A549 (cell line): ENCODE data around the gene QDPR.

ENCODE experiments used
- BHLHE40 ChIP-seq: IDR thresholded peaks from 2 replicates; pipeline ENCODE4 v1.6.1; 2012; ENCODE audit warnings: low read depth, low read length, inconsistent platforms
- POLR2A ChIP-seq: IDR thresholded peaks from 2 replicates; pipeline ENCODE4 v1.6.1; 2012; ENCODE audit warnings: mild to moderate bottlenecking, low read length

DNA sequence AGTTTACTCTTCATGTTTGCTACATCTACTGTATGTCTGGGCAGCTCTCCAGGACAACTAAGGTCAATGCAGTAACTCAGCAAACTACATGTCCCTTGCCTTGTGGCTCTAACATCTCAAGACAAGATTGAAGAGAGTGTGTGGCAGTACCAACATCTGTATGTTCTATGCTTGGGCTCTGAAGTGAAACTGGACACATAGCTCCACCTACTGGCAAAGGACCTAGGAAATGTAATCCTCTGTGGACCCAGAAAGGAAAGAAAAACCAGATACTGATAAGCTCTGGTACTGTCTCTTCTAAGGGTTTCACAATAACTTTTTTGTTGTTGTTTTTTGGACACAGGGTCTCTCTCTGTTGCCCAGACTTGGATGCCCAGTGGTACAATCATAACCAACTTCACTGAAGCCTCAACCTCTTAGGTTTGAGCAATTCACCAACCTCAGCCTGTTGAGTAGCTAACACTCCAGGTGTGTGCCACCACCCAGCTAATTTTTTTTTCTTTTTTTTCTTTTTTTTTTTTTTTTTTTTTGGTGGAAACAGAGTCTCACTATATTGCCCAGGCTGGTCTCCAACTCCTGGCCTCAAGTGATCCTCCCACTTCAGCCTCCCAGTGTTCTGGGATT lies 64.1 kb downstream of the QDPR start:
- TF ChIP-seq POLR2A (no peak), BHLHE40 (no peak)
